HG03460 (cell line): ENCODE data around the gene AGPAT1.
"Not testable (repeated sequence)": the region's sequence is repeated elsewhere in the genome, so short reads cannot be mapped to it uniquely, and the experiment has no call there.

Source experiments
- ATAC-seq: cut with Tn5 transposase; IDR thresholded peaks from one replicate; pipeline ENCODE4 v1.9.1; 2021; ENCODE audit not compliant: unreplicated experiment

The AGPAT1 gene, protein sequence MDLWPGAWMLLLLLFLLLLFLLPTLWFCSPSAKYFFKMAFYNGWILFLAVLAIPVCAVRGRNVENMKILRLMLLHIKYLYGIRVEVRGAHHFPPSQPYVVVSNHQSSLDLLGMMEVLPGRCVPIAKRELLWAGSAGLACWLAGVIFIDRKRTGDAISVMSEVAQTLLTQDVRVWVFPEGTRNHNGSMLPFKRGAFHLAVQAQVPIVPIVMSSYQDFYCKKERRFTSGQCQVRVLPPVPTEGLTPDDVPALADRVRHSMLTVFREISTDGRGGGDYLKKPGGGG

DNA sequence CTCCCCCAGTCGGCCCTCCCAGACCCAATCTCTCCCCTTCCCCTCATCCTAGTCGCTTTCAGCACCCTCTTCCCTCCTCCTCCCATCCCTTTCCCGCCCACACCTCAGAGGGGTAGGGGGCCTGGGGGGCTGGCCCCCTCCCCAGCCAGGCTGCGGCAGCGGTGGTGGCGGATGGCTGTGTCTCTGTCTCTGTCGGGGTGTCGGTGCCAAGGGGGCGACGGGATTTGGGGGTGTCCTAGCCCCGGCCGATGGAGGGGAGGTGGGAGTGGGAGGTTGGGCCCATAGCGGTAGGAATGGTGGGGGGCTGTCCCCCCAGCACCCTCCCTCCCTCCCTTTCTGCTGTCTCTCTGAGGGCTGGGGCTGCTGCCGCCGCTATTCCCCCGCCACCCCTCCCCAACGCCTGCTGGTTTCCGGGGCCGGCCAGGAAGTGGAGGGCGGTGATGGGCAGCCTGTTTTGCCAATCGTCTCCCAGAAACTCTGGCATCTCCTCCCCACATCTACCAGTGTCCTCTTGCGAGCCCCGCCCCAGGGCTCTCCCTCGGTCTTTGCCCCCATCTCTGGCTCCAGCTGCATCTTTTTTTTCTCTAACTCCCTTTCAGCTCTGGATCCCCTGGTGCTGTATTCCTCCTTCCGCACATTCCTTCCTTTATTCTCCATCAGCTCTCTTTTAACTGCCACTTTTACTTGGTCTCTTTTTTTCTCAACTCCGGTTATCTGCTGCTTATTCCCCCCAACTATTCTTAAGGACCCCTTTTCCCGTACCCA lies at the start of gene AGPAT1:
TSS of gene AGPAT1 (minus strand) at position 374 of the 765 bp plus-strand sequence. CDS start 4,588 bp downstream, outside the sequence.
- peak; percentile 40 for ATAC-seq

DNA sequence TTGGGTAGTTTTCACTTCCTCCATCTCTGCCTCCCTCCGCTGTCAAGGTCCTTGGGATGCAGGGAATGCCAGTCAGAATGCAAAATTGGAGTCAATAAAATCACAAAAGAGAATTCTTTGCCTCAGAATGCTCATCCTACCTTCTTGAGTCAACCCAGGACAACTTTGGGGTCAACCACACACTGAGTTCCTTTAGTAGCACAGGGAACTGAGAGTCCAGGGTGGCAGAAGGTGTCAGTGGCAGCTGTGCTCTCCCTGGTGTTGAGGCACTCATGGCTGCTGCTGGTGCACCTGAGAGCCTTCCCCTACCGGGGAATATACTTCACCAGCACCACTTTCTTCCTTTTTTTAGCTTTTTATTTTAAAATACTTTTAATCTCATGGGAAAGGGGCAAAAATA lies 48.8 kb upstream of the AGPAT1 start:
- ATAC-seq, result no peak

DNA sequence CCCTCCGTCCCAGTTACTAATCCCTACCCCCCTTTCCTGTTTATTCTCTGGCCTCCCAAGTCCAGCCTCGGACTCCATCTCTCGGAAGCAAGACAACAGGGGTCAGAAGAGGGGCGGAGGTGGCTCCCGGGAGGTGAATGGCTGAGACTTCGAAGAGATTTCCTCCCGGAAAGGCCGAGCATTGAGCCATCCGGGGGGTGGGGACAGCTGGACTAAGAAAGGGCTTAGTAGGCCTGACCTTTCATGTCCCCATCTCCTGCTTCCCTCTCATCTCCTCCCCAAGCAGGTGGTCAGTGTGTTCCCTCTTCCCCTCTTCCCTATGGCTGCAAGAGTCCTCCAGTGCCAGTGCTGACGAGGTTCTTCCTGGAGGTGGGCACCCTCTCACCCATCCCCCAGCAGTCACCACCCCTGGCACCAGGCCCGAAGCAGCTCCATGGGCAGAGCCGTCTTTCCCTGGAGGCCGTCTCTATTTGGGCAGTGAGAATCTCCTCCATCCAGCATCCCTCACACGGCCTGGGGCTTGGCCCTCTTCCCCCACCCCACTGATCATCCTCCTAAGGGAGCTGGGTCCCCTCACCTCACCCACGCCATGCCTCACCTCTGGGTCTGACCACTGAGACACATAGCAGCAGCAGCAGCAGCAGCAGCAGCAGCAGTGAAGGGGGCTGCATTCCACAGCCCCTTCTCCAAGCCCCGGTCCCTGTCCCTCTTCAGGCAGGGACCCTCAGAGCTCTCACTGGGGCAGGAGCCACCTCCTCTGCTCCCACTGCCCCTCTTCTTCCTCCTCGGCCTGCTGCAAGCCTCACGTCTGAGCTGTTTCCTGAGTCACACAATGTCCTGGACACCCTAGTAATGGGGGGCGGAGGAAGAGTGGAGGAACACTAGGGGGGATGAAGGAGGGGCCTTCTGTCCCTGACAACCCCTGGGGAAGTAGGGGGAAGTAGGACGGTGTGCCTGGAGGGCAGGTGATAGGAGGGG lies 47.7 kb upstream of the AGPAT1 start, which contains the start of gene NOTCH4:
TSS of gene NOTCH4 (minus strand) at position 810 of the 978 bp plus-strand sequence. CDS start at position 671, 139 bp downstream.
- ATAC-seq, result no peak

DNA sequence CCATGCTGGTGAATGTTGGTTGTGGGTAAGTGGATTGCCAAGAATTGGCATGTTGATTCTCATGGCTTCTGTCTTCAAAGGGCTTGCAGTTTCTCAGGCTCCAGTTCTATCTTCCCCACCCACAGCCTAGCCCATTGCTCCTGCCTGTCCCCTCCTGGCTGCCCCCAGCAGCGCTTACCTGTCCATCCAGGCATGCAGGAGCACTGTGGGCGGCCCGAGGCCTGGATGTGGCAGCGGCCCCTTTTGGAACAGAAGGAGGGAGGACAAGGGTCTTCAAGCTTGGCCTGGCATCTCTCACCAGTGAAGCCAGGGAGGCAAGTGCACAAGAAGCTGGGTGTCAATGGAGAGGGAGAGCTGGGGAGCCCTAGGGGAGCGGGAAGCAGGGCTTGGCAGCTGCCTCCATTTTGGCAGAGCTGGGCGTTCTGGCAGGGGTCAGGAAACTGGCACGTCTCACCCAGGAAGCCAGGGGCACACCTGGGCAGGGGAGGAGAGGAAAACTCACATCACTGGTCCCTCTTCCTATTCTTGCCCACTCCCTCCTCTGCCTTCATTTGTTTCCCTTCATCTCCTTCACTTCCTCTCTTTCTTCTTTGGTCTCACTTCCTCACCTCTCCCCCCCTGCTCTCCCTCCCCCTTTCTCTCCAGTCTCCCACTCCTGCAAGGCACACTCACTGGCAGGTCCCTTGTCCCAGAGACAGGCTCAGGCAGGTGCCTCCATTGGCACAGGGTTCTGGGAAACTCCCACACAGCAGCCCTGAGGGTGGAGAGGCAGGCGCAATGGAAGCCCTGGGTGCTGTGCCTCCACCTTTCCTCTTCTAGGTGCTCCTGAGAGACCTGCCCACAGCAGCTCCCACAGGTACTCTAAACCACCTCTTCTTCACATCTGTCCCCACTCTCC lies 46.7 kb upstream of the AGPAT1 start:
- no peak for ATAC-seq

DNA sequence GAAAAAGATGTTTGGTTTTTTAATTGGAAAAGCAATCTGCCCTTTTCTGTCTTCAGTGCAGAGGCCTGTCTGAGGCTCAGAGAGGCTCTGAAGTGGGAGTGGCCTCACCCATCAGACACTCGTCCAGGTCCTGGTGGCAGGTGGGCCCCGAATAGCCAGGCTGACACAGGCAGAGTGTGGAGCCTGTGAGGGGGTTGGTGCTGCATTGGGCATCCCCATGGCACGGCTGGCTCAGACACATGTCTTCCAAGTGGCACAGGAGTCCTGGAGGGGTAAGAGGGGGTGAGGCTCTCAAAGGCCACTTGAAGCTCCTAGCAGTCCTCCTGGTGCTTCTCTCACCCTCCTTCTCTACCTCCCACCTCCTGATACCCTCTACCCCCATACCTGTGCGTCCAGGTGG lies 44.1 kb upstream of the AGPAT1 start:
- ATAC-seq, result no peak

DNA sequence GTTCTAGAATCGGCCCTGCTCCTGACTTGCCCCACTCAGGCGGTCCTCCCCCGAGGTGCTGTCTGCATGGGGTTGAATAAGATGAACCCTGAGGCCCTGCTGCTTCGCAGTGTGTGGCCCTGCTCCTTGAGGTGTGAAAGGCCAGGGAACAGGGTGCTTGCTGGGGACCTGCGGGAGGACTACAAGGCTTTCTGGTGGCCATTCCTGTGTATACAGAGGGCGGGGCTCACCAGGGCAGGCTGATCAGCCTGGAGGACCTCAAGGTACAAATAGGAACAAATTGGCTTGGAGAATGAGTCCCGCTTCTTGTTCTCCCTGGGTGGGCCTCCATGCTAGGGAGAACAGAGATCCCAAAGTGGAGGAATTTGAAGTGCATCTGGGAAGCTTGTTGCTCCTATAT lies 42.3 kb upstream of the AGPAT1 start:
- no peak for ATAC-seq

DNA sequence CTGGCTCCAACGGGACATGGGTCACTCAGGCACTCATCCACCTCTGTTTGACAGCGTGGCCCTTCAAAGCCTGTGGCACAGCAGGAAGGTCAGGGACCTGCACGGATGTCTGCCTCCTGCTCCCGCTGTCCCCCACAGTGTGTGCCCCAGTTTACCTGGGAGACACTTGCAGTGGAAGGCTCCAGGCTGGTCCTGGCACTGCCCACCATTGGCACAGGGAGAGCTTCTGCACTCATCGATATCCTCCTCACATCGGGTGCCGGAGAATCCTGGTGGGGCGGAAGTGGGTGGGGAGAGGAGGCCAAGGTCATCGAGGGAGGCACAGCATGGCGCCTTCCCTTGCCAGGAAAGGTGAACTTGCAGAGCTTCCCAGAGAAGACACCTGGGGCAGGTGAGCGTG lies 41.1 kb upstream of the AGPAT1 start:
- no peak for ATAC-seq

DNA sequence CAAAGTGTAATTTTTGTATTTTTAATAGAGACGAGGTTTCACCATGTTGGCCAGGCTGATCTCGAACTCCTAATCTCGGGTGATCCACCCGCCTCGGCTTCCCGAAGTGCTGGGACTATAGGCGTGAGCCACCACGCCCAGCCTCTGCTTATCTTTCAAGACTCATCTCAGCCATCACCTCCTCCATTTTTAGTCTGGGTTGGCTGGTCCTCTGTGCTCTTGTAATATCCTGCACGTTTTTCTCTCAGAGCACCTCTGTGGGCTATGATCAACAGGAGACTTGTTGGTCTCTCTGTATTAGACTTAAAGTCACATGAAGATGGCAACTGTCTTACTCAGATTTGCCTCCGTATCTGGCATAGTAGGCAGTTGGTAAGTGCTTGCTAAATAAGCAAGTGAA lies 40.4 kb upstream of the AGPAT1 start:
- no peak for ATAC-seq

DNA sequence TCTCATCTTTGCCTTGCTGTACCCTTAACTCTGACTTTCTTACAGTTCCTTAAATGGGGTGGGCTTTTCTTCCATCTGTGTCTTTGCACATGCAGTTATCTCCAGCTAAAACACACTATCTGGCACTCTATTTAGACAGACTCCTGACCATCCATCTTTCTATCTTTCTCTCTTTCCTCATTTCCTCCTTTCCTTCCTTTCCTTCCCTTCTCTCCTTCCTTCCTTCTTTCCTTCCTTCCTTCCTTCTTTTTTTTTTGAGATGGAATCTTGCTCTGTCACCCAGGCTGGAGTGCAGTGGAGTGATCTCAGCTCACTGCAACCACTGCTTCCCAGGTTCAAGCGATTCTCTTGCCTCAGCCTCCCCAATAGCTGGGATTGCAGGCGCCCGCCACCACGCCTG lies 39.7 kb upstream of the AGPAT1 start:
- no peak for ATAC-seq

DNA sequence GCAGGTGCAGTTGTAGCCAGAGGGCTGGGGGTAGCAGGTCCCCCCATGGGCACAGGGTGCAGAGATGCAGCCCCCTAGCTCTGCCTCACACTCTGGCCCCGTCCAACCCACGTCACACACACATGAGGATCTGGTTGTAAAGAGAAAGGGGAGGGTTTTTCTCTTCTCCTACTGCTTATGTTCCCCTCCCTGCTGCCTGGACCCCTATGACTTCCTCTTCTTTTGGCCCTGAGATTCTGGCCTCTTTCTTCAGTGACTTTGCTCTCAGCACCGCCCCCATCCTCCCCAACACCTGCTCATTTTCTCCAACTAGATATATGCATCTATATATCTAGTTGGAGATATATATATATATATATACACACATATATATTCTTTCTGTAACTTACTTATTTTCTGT lies 38.2 kb upstream of the AGPAT1 start:
- ATAC-seq, result no peak

DNA sequence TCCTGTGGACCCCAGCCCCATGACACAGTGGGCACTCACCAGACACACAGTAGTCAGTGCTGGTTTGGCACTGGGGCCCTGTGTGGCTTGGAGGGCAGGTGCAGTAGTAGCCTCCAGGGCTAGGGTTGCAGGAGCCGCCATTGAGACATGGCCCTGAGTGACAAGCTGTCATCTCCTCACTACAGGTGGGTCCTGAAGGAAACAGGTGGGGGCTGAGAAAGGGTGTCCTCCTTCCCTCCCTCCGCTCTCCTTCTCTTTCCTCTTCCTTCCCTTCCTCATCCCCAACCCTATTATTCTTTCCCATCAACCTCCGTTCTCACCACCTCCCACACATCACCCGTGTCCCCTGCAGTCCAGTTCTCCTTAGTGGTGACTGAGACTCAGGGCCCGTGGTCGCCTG lies 37.8 kb upstream of the AGPAT1 start:
- ATAC-seq, result no peak

DNA sequence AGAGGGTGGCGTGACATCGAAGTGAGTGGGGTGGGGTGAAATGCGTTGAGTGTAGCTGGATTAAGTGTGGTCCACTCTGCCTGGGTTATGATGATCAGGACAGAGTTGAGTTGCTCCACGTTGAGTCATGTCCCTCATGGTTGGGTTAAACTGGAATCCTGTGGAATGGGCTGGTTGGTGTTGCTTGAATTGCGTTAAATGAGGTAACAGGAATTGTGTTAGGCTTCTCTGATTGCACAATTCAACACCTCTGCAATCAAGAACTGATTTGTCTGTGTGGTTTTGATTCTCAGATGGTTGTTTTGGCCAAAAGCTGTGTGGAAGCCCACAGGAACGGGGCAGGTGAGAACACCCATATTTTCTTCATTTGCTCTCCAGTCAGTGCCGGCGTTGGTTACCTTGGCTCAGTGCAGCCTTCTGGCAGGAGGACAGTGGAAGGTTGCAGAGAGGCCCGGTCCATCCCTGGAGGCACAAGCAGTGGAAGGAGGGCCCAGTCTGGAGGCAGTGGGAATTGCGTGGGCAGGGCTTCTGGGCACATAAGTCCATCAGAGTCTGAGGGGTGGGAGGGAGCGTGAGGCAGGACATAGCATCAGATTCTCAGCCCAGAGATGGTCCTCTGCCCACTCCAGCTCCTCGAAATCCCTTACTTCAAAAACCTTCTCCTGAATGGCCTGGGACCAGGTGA lies 36.3 kb upstream of the AGPAT1 start:
- no peak for ATAC-seq

DNA sequence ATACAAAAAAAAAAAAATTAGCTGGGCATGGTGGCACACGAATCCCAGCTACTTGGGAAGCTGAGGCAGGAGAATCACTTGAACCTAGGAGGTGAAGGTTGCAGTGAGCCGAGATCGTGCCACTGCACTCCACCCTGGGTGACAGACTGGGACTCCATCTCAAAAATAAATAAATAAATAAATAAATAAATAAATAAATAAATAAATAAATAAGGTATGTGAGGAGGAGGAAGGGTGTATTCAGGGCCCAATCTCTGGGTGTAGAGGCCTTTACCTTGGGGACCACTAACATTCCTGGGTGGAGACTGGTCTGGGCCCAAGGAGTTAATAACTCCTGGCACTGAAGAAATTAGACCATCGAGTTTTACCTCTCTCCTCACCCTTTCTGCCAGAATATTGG lies 35.5 kb upstream of the AGPAT1 start:
- ATAC-seq, result not testable (repeated sequence)

DNA sequence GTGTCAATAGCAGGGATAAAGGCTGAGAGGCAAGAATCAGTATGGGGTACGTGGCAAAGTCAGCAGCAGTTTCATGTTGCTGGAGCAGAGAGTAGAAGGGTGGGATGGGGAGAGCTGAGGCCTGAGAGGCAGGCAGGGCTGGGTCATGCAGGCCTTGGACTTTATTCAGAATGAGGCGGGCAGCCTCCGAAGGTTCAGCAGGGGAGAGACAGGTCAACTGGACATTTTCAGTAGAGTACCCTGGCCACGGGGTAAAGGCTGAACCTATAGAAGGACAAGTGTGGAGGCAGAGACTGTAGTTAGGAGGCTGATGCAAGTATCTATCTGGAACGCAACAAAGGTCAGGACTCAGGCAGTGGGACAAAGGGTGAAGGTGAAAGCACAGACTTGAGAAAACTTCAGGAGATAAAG lies 34.3 kb upstream of the AGPAT1 start:
- no peak for ATAC-seq

DNA sequence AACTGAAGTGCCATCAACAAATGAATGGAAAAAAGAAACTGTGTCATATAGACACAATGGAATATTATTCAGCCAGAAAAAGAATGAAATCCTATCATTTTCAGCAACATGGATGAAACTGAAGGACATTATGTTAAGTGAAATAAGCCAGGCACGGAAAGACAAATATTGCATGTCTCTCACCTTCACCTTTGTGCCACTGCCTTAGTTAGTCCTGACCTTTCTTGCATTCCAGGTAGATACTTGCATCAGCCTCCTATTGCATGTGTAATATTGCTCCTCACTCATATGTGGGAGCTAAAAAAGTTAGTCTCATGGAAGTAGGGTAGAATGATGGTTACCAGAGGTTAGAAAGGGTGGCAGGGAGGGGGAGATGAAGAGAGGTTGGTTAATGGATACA lies 33.1 kb upstream of the AGPAT1 start:
- no peak for ATAC-seq

DNA sequence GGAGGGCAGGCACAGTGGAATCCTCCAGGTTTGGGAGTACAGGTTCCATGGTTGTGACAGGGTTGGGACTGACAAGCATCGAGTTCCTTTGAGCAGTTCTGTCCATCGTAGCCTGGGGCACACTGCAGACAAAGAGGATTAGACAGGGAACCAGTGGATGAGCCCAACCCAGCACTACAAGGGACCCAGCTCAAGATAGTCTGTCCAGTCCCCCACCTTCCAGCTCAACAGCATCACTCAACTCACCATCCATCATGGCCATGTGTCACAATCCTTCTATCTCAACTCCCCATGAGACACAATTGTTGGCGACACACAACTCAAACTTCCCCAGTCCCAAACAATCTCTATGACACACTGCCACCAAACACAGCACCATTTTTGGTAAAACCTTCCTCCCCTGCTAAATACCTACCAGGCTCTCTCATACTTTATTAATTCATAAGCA lies 28.4 kb upstream of the AGPAT1 start:
- no peak for ATAC-seq

DNA sequence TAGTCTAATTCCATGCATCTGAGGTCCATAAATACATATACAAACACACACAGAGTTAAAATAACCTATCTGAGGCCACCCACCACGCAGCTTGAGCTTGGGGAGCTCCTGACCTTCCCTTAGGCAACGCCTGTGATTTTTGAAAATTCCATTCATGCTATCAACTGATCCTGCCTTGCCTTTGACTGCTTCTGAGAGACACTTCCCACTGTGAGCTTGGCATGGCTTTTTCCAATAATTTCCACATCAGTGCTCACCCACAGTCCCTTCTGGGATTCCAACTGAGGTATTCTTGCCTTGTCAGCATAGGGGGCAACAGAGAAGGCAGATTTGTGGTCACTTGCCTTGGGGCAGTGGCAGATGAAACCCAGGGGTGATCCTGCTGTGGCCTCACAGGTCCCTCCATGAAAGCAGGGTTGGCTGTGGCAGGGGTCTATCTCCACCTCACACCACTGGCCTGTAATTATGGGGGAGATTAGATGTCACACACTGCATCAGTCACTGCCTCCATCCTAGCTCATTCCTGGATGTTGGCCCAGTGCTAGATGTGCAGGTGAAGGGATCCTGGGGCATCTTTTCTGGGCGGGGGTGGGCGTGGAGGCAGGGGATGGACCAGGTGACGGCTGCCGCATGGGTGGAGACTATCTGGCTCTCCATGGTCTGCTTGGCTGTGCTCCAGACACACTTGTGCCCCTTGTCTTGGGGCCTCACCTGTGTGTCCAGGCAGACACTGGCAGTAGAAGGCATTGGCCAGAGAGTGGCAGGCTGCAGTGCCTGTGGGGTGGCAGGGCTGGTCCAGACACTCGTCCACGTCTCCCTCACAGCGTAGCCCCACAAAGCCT lies 27.8 kb upstream of the AGPAT1 start:
- no peak for ATAC-seq

DNA sequence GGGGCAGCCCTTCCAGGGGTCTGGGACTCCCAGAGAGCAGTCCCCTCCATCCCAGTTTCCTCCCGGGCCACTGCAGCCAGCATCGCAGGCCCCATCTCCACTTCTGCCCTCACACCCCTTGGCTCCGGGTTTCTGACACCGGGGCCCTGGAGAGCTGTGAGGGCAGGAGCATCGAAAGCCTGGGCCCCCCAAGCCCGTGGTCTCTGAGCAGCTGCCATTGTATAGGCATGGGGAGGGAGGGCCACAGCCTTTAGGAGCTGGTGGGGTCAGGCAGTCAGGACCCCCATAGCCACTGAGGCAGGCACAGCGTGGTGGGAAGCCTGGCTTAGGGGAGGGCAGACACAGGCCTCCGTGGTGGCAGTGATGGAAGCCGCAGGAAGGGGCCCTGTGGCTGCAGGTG lies 26.3 kb upstream of the AGPAT1 start:
- ATAC-seq, result no peak
